HG02840 (cell line): ENCODE measurements around the gene LAT.
"Not testable (repeated sequence)": the region's sequence is repeated elsewhere in the genome, so short reads cannot be mapped to it uniquely, and the experiment has no call there.

Source experiments
- ATAC-seq: cut with Tn5 transposase; IDR thresholded peaks from one replicate; pipeline ENCODE4 v1.9.1; 2021; ENCODE audit warnings: mild to moderate bottlenecking, moderate library complexity, moderate number of reproducible peaks; ENCODE audit not compliant: unreplicated experiment, low FRiP score

LAT gene, protein sequence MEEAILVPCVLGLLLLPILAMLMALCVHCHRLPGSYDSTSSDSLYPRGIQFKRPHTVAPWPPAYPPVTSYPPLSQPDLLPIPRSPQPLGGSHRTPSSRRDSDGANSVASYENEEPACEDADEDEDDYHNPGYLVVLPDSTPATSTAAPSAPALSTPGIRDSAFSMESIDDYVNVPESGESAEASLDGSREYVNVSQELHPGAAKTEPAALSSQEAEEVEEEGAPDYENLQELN

GRCh38 chr16:28984619-28985135 is at the start of gene LAT:
LAT (plus strand) TSS chr16:28985052; CDS start chr16:28985418, 366 bp downstream.
- ATAC-seq, result no peak

DNA sequence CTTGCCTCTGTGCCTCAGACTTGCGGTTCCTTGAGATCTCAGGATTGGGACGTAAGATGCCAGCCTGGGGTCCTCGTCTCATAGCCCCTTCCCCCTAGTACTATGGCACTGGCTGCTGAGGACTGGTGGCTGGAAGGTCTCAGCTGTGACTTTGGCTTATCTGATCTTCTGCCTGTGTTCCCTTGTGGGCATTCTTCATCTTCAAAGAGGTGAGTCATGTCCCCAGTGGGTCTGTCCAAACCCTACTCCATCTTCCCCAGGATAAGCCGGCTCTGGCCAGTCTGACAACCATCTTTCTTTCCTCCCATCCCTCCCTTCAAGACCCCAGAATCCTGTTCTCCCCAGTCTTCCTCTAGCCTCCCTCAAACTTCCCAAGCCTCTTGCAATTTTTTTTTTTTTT is 49.5 kb upstream of the LAT start:
- no peak for ATAC-seq

GRCh38 chr16:28935924-28936783 is 48.7 kb upstream of the LAT start:
- ATAC-seq, result peak; percentile 56

DNA sequence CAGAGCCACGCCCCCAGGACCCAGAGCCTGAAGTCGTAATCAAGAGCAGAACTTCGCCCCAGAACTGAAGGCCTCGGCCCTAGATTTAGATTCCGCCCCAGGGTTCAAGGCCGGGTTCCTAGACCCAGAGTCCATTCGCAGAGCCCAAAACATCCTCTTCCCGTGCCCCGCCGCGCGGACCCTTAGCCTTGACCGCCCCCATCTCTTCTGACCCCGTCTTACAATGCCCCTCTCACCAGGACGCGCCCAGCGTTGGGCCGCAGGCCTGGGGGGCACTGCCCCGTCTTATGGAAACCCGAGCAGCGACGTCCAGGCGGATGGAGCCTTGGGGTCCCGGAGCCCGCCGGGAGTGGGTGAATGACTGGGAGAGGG is 48.1 kb upstream of the LAT start:
- no peak for ATAC-seq

DNA sequence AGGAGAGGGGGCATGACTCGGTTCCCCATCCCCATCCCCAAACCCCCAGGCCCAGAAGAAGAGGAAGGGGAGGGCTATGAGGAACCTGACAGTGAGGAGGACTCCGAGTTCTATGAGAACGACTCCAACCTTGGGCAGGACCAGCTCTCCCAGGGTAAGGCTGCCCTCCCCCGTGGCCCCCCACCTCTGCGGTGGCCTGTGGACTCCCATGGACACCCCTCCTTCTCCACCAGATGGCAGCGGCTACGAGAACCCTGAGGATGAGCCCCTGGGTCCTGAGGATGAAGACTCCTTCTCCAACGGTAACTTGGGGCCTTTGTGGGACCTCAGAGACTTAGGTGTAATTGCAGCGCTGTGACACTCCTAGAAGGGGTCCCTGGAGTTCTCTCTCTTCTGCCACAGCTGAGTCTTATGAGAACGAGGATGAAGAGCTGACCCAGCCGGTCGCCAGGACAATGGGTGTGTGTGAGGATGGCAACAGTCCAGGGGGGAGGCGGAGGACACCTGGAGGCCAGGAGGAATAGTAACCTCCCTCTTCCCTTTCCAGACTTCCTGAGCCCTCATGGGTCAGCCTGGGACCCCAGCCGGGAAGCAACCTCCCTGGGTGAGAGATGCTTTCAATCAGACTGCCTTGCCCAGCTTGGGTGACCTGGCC is 47.5 kb upstream of the LAT start:
- no peak for ATAC-seq

DNA sequence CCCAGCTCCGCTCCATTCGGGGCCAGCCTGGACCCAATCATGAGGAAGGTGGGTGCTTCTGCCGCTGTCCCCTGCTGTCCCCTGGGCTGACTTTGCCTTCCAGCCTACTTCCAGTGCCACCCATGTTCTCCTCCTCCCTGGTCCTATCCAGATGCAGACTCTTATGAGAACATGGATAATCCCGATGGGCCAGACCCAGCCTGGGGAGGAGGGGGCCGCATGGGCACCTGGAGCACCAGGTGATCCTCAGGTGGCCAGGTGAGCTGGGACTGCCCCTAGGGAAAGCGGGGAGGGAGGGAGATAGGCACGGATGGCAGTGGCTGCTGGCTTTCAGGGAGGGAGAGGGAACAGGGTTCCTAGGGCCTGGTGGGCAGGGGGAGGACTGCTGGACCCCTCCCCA is 46.1 kb upstream of the LAT start:
- ATAC-seq, result no peak

DNA sequence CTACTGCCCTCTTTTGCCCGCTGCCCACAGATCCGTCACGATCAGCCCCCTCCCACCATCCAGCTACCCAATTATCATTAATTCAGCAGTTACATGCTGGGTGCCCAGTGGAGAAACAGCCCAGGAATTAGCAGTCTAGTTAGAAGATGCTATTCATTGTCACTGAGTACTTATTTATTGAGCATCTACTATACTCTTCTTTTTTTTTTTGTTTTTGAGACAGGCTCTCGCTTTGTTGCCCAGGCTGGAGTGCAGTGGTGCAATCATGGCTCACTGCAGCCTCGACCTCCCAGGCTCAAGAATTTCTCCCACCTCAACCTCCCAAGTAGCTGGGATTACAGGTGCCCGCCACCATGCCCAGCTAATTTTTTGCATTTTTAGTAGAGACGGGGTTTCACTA is 45.0 kb upstream of the LAT start:
- ATAC-seq, result not testable (repeated sequence)

DNA sequence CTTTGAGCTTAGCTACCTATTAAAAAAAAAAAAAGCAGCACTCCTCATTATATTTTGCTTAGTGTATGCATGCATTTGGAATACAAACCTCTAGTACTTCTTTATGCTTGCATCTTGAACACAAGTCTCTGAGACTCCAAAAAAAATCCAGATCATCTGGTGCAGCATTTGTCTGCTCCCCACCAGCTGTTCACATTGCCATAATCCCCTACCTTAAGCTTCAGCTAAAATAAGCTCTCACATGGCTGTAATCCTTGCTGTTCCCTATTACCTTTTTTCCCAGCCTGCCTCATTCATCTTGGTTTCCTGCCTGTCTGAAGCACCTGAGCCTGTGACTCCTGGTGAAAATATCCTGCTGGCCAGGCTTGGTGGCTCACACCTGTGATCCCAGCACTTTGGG is 41.6 kb upstream of the LAT start:
- ATAC-seq, result no peak

DNA sequence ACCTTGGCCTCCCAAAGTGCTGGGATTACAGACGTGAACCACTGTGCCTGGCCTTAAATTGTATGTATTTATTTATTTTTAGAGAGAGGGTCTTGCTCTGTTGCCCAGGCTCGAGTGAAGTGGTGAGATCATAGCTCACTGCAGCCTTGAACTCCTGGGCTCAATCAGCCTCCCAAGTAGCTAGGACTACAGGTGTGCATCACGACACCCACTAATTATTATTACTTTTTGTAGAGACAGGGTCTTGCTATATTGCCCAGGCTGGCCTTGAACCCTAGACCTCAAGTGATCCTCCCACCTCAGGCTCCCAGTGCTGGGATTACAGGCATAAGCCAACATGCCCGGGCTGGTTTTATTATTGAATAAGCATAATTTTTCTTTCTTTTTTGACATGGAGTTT is 38.2 kb upstream of the LAT start:
- no peak for ATAC-seq

- peak; percentile 93 for ATAC-seq
These were observed 34.0 kb upstream of the LAT start, which contains the start of gene NFATC2IP for GRCh38 chr16:28950648-28951409. NFATC2IP (plus strand) TSS chr16:28950937; CDS start chr16:28951012, 75 bp downstream.

DNA sequence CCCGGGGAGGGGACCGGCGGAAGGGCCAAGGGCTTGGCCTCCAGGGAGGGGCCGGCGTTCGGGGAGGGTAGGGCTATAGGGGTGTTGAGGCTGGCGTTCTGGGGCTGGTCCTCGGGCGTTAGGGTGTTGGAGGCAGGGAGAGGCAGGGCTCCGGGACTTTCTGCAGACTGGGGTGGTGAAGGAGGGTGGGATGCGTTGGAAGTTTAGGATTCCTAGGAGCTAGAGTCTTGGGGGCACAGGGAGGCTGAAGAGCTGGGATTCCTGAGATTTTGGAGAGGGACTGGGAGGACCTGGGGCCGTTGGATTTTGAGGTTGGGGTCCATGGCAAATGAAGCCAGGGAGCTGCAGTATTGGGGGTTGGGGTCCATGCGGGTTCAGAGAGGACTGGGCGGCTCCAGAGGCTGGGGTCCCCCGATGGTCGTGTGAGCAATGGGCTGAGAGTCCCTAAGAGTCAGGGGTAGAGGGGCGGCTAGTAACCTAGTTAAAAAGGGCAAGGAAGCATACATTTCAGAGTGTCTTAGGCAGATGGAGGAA is 33.4 kb upstream of the LAT start:
- ATAC-seq, result no peak

GRCh38 chr16:28958216-28958615 is 26.6 kb upstream of the LAT start:
- no peak for ATAC-seq

DNA sequence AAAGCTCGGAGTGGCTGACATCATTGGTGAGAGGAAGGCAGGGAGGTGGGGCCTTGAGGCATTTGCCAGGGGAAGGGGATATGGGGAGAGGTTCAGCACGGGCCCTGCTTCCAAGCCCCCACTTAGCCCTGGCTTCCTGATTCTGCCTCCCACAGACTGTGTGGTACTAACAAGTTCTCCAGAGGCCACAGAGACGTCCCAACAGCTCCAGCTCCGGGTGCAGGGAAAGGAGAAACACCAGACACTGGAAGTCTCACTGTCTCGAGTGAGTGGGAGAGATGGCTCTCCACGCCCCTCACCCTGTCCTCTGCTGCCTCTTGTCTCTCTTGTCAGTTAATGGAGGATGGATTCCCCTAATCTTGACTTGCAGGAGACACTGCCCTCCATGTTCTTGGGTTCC is 26.0 kb upstream of the LAT start:
- no peak for ATAC-seq

- ATAC-seq, result no peak
These were observed 20.8 kb upstream of the LAT start for GRCh38 chr16:28964072-28964471.

DNA sequence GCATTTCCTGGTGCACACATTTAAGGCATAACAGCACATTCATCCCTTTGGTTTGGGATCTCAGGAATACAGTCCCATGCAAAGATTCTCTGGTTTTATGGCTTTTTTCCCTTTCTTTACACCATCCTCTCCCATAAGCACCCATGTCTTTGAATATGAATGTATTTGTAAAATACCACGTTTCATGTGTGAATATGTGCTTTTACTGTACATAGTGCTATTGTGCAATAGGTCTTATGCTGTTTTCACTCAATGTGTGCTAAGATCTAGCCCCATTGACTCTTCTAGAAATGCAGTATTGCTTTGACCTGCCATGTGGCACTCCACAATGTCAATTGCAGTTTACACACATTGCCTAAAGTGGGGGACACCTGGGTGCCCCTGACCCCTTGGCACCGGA is 20.4 kb upstream of the LAT start:
- no peak for ATAC-seq

GRCh38 chr16:28967156-28967555 is 17.7 kb upstream of the LAT start:
- ATAC-seq, result no peak

DNA sequence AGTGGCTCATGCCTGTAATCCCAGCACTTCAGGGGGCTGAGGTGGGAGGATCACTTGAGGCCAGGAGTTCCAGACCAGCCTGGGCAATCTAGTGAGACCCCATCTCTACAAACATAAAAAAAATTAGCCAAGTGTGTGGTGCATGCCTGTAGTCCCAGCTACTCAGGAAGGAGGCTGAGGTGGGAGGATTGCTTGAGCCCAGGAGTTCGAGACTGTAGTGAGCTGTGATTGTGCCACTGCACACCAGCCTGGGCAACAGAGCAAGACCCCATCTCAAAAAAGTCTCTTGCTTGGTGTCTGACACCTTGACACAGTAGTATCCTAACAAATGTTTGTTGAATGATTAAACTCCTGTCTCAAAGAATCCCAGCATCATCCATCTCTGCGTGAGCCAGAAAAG is 15.2 kb upstream of the LAT start:
- not testable (repeated sequence) for ATAC-seq

GRCh38 chr16:28974007-28974436 is 10.8 kb upstream of the LAT start:
- ATAC-seq, result peak; percentile 15

GRCh38 chr16:28974437-28975157 is 10.3 kb upstream of the LAT start, which contains the start of gene SPNS1:
SPNS1 (plus strand) TSS chr16:28974778; CDS start chr16:28975152, 374 bp downstream.
- ATAC-seq, result peak; percentile 83
